ENCODE results near the gene EFNA3. TPM values are rescaled to one million over a fixed set of nuclear protein-coding genes. Genes with fewer than 3 reads are reported as not detected.
A peak's percentile ranks its signal among the peaks of the same experiment; 100 is the strongest.

Gene EFNA3
- total and polyA plus RNA-seq, 2 experiments from 2014 or later = 5.5 to 13.1 TPM

DNA sequence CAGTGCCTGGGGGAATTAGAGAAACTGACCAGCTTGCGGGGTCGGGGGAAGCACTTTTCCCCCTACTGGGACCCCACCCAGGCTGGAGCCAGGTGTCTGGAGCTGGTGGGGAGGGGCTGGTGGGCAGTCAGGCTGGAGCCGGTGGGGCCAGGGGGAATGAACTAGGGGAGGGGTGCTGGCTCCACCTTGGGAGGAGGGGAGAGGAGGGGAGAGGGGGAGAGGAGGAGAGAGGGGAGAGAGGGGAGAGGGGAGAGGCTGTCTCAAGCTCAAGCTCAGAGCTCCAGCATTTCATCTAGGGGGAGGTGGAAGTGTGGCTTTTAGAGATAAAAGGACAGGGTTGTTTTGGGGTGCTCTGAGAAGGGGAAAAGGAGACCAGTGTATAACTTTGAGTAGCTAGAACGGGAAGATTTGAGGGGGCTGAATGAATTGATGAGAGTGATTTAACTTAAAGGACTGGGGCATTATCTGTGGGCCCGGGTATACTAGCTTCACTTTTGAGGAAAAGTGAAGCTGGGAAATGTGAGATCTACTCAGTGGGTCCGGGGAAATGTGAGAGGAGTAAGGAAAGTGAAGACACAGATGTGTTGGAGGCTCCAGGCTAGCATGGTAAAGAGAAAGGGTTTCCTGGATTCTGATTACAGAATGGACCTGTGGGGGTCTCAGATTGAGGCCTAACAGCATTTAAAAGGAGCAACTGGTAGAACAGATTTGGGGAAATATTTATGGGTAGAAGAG lies 51.8 kb downstream of the EFNA3 start:
- H3K27me3 ChIP-seq = no peaks in the 10 kb centered on the region
- no peak overlapping the region for H2AFZ ChIP-seq
- DNase-seq (ENCODE audit: low spot score) = peak; percentile 55
- no peaks in the 10 kb centered on the region for H3K9me2 ChIP-seq (replicated peaks; ENCODE audit: insufficient read depth)
- peaks cover 47% of the 10 kb centered on the region for H3K79me2 ChIP-seq
- no peak for TF ChIP-seq EZH2 (IDR thresholded peaks at IDR 0.05; ENCODE audit: borderline replicate concordance)
- TF ChIP-seq, protein P1, sequence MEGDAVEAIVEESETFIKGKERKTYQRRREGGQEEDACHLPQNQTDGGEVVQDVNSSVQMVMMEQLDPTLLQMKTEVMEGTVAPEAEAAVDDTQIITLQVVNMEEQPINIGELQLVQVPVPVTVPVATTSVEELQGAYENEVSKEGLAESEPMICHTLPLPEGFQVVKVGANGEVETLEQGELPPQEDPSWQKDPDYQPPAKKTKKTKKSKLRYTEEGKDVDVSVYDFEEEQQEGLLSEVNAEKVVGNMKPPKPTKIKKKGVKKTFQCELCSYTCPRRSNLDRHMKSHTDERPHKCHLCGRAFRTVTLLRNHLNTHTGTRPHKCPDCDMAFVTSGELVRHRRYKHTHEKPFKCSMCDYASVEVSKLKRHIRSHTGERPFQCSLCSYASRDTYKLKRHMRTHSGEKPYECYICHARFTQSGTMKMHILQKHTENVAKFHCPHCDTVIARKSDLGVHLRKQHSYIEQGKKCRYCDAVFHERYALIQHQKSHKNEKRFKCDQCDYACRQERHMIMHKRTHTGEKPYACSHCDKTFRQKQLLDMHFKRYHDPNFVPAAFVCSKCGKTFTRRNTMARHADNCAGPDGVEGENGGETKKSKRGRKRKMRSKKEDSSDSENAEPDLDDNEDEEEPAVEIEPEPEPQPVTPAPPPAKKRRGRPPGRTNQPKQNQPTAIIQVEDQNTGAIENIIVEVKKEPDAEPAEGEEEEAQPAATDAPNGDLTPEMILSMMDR (IDR thresholded peaks at IDR 0.05; ENCODE audit: poor library complexity) = no peak
- TF ChIP-seq EZH2phosphoT487 (IDR thresholded peaks at IDR 0.05; ENCODE audit: low read depth, severe bottlenecking, unreplicated experiment) = no peak
- no peaks in the 10 kb centered on the region for H4K20me1 ChIP-seq (ENCODE audit: insufficient read depth, poor library complexity, severe bottlenecking)
- H3K4me3 ChIP-seq = peak overlapping the region; percentile 9
- peaks cover 33% of the 10 kb centered on the region for H3K4me1 ChIP-seq (ENCODE audit: insufficient read depth)
- no peaks in the 10 kb centered on the region for H3K9me3 ChIP-seq (ENCODE audit: low read depth)
- peak overlapping the region; percentile 98 for H3K4me2 ChIP-seq
- H3K36me3 ChIP-seq (replicated peaks; ENCODE audit: insufficient read depth, low read depth) = no peaks in the 10 kb centered on the region
- H3K27ac ChIP-seq = peak overlapping the region; percentile 97
- 20% methylated on average over 5 of the region's 6 CpGs for WGBS (ENCODE audit: low lambda C conversion rate, missing lambda C conversion rate)

DNA sequence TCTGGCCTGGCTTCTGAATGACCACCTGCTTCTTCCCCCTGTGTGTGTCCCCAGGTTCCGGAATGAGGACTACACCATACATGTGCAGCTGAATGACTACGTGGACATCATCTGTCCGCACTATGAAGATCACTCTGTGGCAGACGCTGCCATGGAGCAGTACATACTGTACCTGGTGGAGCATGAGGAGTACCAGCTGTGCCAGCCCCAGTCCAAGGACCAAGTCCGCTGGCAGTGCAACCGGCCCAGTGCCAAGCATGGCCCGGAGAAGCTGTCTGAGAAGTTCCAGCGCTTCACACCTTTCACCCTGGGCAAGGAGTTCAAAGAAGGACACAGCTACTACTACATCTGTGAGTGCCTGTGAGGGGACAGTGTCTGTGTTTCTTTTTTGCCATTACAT lies 52.6 kb downstream of the EFNA3 start:
- DNase-seq (ENCODE audit: low spot score) = no peak

GRCh38 chr1:155131856-155132255 lies 53.2 kb downstream of the EFNA3 start:
- Histone ChIP-seq H3K4me2 (peak overlapping the region; percentile 98), H3K4me1 (ENCODE audit: insufficient read depth) (peaks cover 22% of the 10 kb centered on the region), H3K9me2 (replicated peaks; ENCODE audit: insufficient read depth) (no peaks in the 10 kb centered on the region), H4K20me1 (ENCODE audit: insufficient read depth, poor library complexity, severe bottlenecking) (no peaks in the 10 kb centered on the region), H3K36me3 (replicated peaks; ENCODE audit: insufficient read depth, low read depth) (no peaks in the 10 kb centered on the region), H3K4me3 (no peak overlapping the region), H3K79me2 (peaks cover 50% of the 10 kb centered on the region), H3K27me3 (no peaks in the 10 kb centered on the region), H3K27ac (peak overlapping the region; percentile 97), H2AFZ (no peak overlapping the region), H3K9me3 (ENCODE audit: low read depth) (no peaks in the 10 kb centered on the region)
- DNase-seq (ENCODE audit: low spot score) = no peak
- TF ChIP-seq EZH2 (IDR thresholded peaks at IDR 0.05; ENCODE audit: borderline replicate concordance) (no peak), EZH2phosphoT487 (IDR thresholded peaks at IDR 0.05; ENCODE audit: low read depth, severe bottlenecking, unreplicated experiment) (no peak)
- TF ChIP-seq, protein P1 (IDR thresholded peaks at IDR 0.05; ENCODE audit: poor library complexity) = no peak
- 62% methylated on average over 2 of the region's 2 CpGs for WGBS (ENCODE audit: low lambda C conversion rate, missing lambda C conversion rate)

More for the DNA sequence above, 52.6 kb downstream of the EFNA3 start:
- H3K9me3 ChIP-seq (ENCODE audit: low read depth) = no peaks in the 10 kb centered on the region
- H3K9me2 ChIP-seq (replicated peaks; ENCODE audit: insufficient read depth) = no peaks in the 10 kb centered on the region
- no peak overlapping the region for H3K4me3 ChIP-seq
- H2AFZ ChIP-seq = no peak overlapping the region
- H3K4me1 ChIP-seq (ENCODE audit: insufficient read depth) = peaks cover 24% of the 10 kb centered on the region
- WGBS (ENCODE audit: low lambda C conversion rate, missing lambda C conversion rate) = 94% methylated on average over 8 of the region's 8 CpGs
- TF ChIP-seq EZH2phosphoT487 (IDR thresholded peaks at IDR 0.05; ENCODE audit: low read depth, severe bottlenecking, unreplicated experiment) (no peak), EZH2 (IDR thresholded peaks at IDR 0.05; ENCODE audit: borderline replicate concordance) (no peak)
- TF ChIP-seq, protein P1 (IDR thresholded peaks at IDR 0.05; ENCODE audit: poor library complexity) = no peak
- H3K4me2 ChIP-seq = peak overlapping the region; percentile 98
- H3K27me3 ChIP-seq = no peaks in the 10 kb centered on the region
- H3K79me2 ChIP-seq = peaks cover 47% of the 10 kb centered on the region
- no peaks in the 10 kb centered on the region for H3K36me3 ChIP-seq (replicated peaks; ENCODE audit: insufficient read depth, low read depth)
- H4K20me1 ChIP-seq (ENCODE audit: insufficient read depth, poor library complexity, severe bottlenecking) = no peaks in the 10 kb centered on the region
- peak overlapping the region; percentile 97 for H3K27ac ChIP-seq
